ENCODE data around the gene PLEKHN1.
"Not testable (repeated sequence)": the region's sequence is repeated elsewhere in the genome, so short reads cannot be mapped to it uniquely, and the experiment has no call there.

Gene PLEKHN1

GRCh38 chr1:942411-942821, 23.9 kb upstream of the PLEKHN1 start:
- peak; percentile 64 for DNase-seq (ENCODE audit: low read depth, low spot score)

GRCh38 chr1:942864-943533, 23.3 kb upstream of the PLEKHN1 start:
- peak; percentile 76 for DNase-seq (ENCODE audit: low read depth, low spot score)

- no peak for DNase-seq (ENCODE audit: low read depth, low spot score)
Observed at GRCh38 chr1:943545-944340, 22.5 kb upstream of the PLEKHN1 start.

- peak; percentile 58 for DNase-seq (ENCODE audit: low read depth, low spot score)
Observed at GRCh38 chr1:944341-945325, 21.6 kb upstream of the PLEKHN1 start.

GRCh38 chr1:945688-946556, 20.4 kb upstream of the PLEKHN1 start:
- no peak for DNase-seq (ENCODE audit: low read depth, low spot score)

GRCh38 chr1:946811-947210, 19.5 kb upstream of the PLEKHN1 start:
- not testable (repeated sequence) for DNase-seq (ENCODE audit: low read depth, low spot score)

GRCh38 chr1:947958-948357, 18.3 kb upstream of the PLEKHN1 start:
- DNase-seq (ENCODE audit: low read depth, low spot score): no peak

- DNase-seq (ENCODE audit: low read depth, low spot score): no peak
Observed at GRCh38 chr1:950268-950667, 16.0 kb upstream of the PLEKHN1 start.

GRCh38 chr1:950881-951280, 15.4 kb upstream of the PLEKHN1 start:
- DNase-seq (ENCODE audit: low read depth, low spot score): no peak

GRCh38 chr1:951364-951763, 14.9 kb upstream of the PLEKHN1 start:
- no peak for DNase-seq (ENCODE audit: low read depth, low spot score)

GRCh38 chr1:952201-952600, 14.1 kb upstream of the PLEKHN1 start:
- DNase-seq (ENCODE audit: low read depth, low spot score): no peak

- DNase-seq (ENCODE audit: low read depth, low spot score): no peak
Observed at GRCh38 chr1:952603-953002, 13.7 kb upstream of the PLEKHN1 start.

GRCh38 chr1:953524-954320, 12.6 kb upstream of the PLEKHN1 start:
- no peak for DNase-seq (ENCODE audit: low read depth, low spot score)

- no peak for DNase-seq (ENCODE audit: low read depth, low spot score)
Observed at GRCh38 chr1:954927-955326, 11.4 kb upstream of the PLEKHN1 start.

- no peak for DNase-seq (ENCODE audit: low read depth, low spot score)
Observed at GRCh38 chr1:955474-955873, 10.8 kb upstream of the PLEKHN1 start.

GRCh38 chr1:956636-957035, 9.6 kb upstream of the PLEKHN1 start:
- no peak for DNase-seq (ENCODE audit: low read depth, low spot score)

- DNase-seq (ENCODE audit: low read depth, low spot score): peak; percentile 97
Observed at GRCh38 chr1:958823-959730, 7.2 kb upstream of the PLEKHN1 start, which contains the start of gene NOC2L. Gene NOC2L, minus strand, starts transcription at chr1:959256. Its CDS starts 16 bp downstream, at chr1:959240.

GRCh38 chr1:959731-960362, 6.4 kb upstream of the PLEKHN1 start:
- DNase-seq (ENCODE audit: low read depth, low spot score): no peak
